ENCODE measurements around the gene SEMA4B.

SEMA4B gene

GRCh38 chr15:90210593-90210992, 9.5 kb downstream of the SEMA4B start:
- DNase-seq (ENCODE audit: extremely low spot score), result no peak
- TF ChIP-seq CTCF (IDR thresholded peaks at IDR 0.05; ENCODE audit: control extremely low read depth, extremely low read depth, low read depth, missing control alignments), result no peak
- ChIA-PET CTCF (no interaction called here), POLR2A (no interaction called here)

GRCh38 chr15:90211009-90211408, 9.9 kb downstream of the SEMA4B start:
- CTCF ChIA-PET, result no interaction called here

GRCh38 chr15:90211440-90212143, 10.5 kb downstream of the SEMA4B start:
- TF ChIP-seq CTCF (IDR thresholded peaks at IDR 0.05; ENCODE audit: control extremely low read depth, extremely low read depth, low read depth, missing control alignments), result no peak
- ChIA-PET POLR2A (no interaction called here), CTCF (interaction anchor here (8.5 kb wide), 1 partner anchor 20 kb away, joined by 63 read pairs; the partner anchor contains the start of genes CIB1 and GDPGP1)
- DNase-seq (ENCODE audit: extremely low spot score), result no peak

More at GRCh38 chr15:90211009-90211408, 9.9 kb downstream of the SEMA4B start:
- no peak for DNase-seq (ENCODE audit: extremely low spot score)
- no peak for TF ChIP-seq CTCF (IDR thresholded peaks at IDR 0.05; ENCODE audit: control extremely low read depth, extremely low read depth, low read depth, missing control alignments)
- POLR2A ChIA-PET, result no interaction called here

GRCh38 chr15:90212221-90213098, 11.3 kb downstream of the SEMA4B start:
- no peak for TF ChIP-seq CTCF (IDR thresholded peaks at IDR 0.05; ENCODE audit: control extremely low read depth, extremely low read depth, low read depth, missing control alignments)
- CTCF ChIA-PET, result interaction anchor here (1.1 to 8.5 kb wide), 3 partner anchors 11 to 70 kb away, joined by 3 to 63 read pairs (median 5); partner anchors contain the start of genes CIB1, GDPGP1 and SEMA4B
- no peak for DNase-seq (ENCODE audit: extremely low spot score)
- POLR2A ChIA-PET, result no interaction called here

- ChIA-PET CTCF (interaction anchor here (1.1 to 8.5 kb wide), 3 partner anchors 12 to 71 kb away, joined by 3 to 63 read pairs (median 5); partner anchors contain the start of genes CIB1, GDPGP1 and SEMA4B), POLR2A (interaction anchor here (0.6 kb wide), 1 partner anchor 12 kb away, joined by 3 read pairs; no protein-coding TSS in a partner anchor)
- no peak for DNase-seq (ENCODE audit: extremely low spot score)
- no peak for TF ChIP-seq CTCF (IDR thresholded peaks at IDR 0.05; ENCODE audit: control extremely low read depth, extremely low read depth, low read depth, missing control alignments)
Measured at GRCh38 chr15:90213122-90213817, 12.1 kb downstream of the SEMA4B start.

GRCh38 chr15:90213818-90214204, 12.7 kb downstream of the SEMA4B start:
- TF ChIP-seq CTCF (IDR thresholded peaks at IDR 0.05; ENCODE audit: control extremely low read depth, extremely low read depth, low read depth, missing control alignments), result no peak
- no peak for DNase-seq (ENCODE audit: extremely low spot score)
- ChIA-PET CTCF (interaction anchor here (0.7 to 8.5 kb wide), 8 partner anchors 9 to 72 kb away, joined by 3 to 63 read pairs (median 5); partner anchors contain the start of genes CIB1, GDPGP1 and SEMA4B), POLR2A (interaction anchor here (0.6 kb wide), 1 partner anchor 13 kb away, joined by 3 read pairs; no protein-coding TSS in a partner anchor)
